ENCODE measurements around the gene PIK3R5.
"Not testable (repeated sequence)": the region's sequence is repeated elsewhere in the genome, so short reads cannot be mapped to it uniquely, and the experiment has no call there.

The PIK3R5 gene, protein sequence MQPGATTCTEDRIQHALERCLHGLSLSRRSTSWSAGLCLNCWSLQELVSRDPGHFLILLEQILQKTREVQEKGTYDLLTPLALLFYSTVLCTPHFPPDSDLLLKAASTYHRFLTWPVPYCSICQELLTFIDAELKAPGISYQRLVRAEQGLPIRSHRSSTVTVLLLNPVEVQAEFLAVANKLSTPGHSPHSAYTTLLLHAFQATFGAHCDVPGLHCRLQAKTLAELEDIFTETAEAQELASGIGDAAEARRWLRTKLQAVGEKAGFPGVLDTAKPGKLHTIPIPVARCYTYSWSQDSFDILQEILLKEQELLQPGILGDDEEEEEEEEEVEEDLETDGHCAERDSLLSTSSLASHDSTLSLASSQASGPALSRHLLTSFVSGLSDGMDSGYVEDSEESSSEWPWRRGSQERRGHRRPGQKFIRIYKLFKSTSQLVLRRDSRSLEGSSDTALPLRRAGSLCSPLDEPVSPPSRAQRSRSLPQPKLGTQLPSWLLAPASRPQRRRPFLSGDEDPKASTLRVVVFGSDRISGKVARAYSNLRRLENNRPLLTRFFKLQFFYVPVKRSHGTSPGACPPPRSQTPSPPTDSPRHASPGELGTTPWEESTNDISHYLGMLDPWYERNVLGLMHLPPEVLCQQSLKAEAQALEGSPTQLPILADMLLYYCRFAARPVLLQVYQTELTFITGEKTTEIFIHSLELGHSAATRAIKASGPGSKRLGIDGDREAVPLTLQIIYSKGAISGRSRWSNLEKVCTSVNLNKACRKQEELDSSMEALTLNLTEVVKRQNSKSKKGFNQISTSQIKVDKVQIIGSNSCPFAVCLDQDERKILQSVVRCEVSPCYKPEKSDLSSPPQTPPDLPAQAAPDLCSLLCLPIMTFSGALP

DNA sequence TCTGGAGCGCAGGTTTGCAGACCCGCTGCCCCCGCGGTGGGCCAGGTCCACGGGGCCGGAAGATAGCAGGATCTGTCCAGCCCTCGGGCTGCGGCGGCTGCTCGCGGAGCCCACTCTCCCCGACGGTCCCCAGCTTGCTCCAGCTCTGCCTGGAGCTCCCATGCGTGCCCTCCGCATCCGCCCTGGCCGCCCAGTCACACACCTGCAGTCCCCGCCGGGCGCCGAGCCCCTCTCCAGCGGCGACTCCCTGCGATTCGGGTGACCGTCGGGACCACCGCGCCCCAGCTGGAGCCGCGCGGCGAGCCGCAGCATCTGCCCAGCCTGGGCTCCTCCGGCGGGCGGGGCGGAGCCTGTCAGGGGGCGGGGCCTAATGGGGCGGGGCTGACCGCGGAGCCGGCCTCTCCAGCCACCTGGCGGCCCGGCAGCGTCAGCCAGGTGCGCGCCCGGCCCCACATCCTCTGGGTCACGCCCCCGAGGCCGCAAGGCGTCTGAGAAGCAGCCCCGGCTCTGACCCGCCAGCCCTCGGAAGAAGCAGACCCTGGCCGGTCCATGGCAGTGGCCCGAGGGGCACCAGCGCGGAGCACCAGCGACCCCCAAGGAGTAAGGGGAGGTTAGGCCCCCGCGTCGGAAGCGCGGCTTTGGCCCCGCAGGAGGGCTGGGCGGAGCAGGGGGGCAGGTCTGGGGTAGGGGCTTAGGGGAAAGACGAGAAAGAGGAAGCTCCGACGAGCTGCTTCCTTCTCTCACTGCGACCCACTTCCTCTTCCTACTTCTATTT lies at the start of gene PIK3R5:
Gene PIK3R5, minus strand, starts transcription at position 314 of the 775 bp plus-strand sequence. CDS start 54,213 bp downstream, outside the sequence.
- DNase-seq (ENCODE audit: low read depth in 2 of 2, low spot score in 1 of 2): peak; percentile 49 to 71

DNA sequence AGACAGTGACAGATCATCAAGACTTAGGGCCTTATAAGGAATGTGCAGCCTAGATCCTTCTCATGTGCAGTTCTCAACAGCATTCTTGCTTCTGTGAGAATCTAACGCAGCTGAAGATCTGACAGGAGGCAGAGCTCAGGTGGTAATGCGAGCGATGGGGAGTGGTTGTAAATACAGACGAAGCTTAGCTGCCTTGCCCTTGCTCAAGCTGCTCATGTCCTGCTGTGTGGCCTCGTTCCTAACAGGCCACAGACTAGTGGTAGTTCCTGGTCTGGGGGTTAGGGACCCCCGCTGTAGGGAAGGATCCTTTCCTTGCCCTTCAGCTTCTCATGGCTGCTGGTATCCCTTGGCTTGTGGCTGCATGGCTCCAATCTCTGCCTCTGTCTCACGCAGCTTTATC lies 45.5 kb upstream of the PIK3R5 start:
- DNase-seq (ENCODE audit: low read depth in 2 of 2, low spot score in 1 of 2): no peak

DNA sequence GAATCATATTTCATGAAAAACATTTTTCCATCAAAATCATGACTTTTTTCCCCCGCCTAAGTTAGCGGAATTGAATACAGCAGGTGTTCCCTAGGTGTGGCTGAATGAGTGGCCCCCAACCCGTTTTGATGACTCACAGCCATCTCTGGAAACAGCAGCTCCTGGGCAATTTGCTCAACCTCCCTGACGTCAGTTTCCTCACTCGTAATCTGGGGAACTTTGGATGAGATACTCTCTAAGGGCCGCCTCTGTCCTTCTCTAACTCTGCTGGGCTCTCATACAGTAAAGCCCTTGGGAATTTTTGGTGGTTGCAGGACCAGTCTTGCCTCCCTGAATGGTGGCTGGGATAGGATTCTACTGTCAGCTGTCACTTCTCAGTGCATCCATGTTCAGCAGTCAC lies 44.2 kb upstream of the PIK3R5 start:
- no peak for DNase-seq (ENCODE audit: low read depth in 2 of 2, low spot score in 1 of 2)

DNA sequence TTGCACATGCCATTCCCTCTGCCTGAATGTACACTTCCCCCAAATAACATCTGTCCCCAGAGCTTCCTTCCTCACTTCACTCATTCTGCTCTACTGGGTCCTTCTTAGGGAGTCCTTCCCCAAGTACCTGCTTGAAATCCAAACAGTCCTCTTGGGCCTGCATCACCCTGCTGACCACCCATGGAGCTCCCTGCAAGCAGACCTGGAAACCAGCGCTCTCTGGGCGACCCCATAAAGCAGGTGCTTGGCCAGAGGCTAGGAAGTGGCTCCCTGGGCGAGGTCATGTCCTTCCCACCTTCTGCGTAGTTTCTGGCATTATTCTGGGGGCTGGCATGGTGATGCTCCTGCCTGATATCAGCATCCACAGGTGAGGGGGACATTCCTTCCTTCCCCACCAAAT lies 43.6 kb upstream of the PIK3R5 start:
- DNase-seq (ENCODE audit: low read depth in 2 of 2, low spot score in 1 of 2): no peak

DNA sequence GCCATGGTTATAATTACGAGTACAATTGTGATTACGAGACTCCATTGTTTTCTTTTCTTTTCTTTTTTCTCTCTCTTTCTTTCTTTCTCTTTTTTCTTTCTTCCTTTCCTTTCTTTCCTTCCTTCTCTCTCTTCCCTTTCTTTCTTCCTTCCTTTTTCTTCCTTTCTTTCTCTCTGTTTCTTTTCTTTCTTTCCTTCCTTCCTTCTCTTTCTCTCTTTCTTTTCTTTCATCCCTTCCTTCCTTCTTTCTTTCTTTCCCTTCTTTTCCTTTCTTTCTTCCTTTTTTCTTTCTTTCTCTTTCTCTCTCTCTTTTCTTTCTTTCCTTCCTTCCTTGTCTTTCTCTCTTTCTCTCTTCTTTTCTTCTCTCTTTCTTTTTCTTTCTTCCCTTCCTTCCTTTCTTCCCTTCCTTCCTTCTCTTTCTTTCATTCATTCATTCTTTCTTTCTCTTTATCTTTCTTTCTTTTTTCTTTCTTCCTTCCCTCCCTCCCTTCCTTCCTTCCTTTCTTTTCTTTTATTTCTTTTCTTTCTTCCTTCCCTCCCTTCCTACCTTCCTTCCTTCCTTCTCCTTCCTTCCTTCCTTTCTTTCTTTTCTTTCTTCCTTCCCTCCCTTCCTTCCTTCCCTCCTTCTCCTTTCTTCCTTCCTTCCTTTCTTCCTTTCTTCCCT lies 41.7 kb upstream of the PIK3R5 start:
- no peak for DNase-seq (ENCODE audit: low read depth in 2 of 2, low spot score in 1 of 2)

DNA sequence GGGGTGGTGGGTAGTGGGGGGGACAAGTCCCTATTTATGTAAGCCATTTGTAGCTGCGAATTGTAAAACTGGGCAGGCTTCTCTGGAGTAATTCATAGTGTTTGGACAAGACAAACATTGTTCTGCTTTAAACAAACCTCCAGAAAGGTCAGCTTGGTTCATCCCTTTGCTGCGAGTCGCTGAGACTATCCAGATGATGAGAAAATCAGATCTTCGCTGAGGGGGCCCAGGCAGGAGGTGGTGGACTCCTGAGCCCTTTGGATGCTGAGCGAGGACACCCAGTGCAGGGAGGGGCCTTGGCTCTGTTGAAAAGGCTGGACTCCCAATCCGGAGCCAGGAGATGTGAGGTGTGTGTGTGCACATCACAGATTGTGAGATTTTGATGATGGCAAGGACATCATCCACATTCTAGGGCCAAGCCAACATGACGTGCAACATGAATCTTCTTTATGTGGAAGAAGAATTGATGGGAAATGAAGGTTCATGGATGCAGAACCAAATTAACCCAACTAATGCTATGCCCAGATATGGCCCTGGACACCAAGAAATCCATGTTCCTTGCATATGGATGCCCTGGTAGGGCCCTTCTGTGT lies 40.8 kb upstream of the PIK3R5 start:
- no peak for DNase-seq (ENCODE audit: low read depth in 2 of 2, low spot score in 1 of 2)

DNA sequence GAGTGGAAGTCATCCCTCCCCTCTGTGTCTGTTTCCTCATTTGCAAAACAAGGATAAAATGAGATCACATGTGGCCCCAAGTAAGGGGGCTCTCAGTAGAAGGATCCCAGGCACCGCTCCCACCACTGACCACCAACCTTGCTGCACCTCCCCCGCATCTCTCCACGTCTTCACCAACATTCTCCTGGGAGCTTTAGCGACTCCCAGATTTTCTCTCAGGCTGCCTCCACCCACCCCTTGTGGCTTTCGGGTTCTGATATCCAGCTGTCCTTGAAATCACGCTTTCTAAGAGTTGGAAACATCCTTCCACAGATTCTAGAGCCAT lies 39.4 kb upstream of the PIK3R5 start:
- DNase-seq (ENCODE audit: low read depth in 2 of 2, low spot score in 1 of 2): no peak

DNA sequence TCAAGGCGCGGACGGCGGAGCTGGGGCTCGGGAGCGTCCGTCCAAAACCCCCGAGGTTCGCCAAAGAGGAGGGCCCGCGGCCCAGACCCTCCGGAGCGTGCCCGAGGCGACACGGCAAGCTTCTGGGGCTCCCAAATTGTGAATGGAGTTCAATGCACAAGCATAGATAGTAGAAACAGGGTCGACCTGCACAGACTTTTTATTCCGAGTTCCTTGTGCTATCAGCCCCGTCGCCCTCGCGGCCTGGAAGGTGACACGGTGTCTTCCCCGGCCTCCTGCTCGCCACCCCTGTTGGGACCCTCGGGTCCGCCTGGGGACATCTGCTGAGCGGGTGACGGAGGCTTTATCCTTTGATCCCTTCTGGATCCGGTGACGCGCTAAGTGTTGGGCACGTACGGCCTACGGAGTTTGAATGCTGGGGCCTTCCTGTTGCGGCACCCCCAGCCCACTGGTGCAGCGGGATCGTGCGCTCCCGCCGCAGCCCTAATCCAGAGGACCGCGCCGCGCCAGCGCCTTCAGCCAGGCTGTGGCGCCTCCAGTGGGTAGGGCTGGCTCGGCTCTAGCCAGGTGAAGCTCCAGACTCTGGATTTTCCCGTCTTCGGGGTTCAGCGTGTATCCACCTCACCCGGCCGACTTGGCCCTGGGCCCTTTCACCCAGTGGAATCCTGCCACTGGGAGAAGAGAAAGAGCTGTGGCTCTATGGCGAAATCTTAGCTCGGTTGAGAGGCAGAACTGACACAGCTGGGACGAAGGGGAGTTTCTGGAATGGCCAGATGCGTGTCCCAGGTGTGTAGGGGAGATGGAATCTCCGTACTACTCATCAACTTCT lies 38.8 kb upstream of the PIK3R5 start:
- no peak for DNase-seq (ENCODE audit: low read depth in 2 of 2, low spot score in 1 of 2)

DNA sequence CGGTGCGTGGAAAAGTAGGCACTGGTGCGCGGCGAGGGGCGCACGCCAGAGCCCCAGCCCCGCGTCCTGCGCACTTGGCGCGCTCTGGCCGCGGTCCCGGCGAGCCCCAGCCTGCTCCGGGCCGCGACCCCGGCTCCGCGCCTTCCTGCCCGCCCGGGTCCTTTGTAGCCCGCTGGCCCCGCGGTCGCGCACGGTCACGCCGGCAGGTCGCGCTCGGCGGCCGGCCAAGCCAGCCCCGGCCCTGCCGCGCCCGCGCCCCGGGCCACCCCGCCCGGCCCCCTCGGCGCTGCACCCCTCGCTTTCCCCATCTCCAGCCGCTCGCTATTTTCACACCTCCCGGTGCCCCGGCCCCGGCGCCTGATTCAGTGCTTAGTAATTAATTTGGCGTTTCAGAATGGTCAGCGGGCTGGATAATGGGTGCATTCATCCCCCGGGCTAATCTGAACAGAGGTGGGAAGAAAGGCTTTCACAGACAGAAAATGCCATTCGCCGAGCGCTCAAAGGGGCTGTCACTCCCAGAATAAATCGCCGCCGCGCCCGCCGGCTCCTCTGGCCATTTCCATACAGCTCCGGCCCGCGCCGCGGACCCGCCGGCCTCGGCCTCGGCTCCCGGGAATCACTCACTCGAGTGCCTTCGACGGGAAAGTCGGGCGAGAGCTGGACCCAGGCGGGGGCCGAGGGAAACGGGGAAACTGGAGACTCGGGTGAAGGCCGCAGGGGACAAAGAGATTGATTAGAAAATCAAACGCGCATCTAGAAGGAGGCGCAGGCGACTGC lies 38.0 kb upstream of the PIK3R5 start:
- no peak for DNase-seq (ENCODE audit: low read depth in 2 of 2, low spot score in 1 of 2)

DNA sequence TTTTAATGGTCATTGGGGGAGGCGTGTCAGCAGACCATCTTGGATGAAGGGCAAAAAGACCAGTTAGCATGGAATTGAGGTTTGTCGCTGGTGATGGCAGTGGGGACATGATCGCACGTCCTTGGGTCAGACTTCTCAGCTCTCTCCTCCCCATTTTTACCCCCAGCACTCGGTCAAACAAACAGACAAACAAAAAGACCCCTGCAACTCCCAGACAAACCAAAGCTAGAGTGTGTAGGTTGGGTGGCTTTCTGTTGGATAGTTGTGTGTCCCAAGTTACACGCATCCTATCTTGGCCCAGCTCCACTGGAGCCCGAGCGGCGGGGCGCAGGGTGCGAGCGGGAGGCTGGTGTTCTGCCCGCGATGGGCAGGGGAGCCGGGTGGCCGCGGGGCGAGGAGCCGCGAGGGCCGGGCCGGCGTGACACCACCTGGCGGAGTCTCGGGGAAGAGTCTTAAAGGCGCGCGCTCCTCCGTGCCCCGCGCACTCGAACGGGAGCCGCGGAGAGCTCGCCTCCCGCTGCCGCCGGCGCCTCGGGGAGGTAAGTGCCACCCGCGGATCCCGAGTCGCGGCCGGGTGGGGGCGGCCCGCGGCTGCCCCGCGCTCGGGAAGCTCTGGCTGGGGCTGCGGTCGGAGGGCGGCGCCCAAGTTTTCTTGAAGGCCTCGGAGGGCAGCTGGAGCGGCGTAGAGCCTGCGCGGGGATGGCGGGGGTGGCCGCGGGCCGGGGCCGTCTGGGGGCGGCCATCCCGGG lies 37.3 kb upstream of the PIK3R5 start:
- no peak for DNase-seq (ENCODE audit: low read depth in 2 of 2, low spot score in 1 of 2)

DNA sequence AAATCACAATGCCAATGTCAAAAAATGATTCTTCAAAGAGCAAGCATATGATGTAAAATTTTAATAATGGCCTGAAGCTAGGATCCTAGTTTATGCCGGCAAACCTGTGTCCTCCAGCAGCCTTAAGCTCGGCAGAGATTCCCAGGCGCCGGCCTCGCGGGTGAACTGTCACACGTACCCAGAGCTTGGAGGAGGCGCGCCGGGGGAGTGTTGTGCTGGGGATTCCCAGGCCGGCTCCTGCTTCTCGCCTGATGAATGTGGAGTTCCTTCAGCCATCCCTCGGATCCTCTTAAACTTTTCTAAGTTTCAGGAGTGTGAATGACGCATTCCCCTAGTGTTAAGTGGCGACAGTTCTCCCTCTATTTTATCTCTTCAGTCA lies 36.7 kb upstream of the PIK3R5 start:
- no peak for DNase-seq (ENCODE audit: low read depth in 2 of 2, low spot score in 1 of 2)

DNA sequence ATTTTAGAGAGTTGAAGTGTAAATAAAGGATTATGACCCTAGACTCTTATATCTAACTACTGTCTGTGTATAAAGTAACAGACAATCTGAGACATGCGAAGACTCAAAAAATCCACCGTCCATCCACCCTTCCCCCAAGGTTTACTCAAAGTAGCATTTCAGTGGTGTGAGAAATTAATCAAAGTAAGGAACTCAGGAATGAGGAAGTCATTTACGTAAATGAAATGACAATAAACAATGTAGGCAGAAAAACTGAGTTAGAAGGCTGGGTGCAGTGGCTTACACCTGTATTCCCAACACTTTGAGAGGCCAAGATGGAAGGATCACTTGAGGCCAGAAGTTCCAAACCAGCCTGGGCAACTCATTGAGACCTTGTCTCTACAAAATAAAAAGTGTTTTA lies 36.1 kb upstream of the PIK3R5 start:
- DNase-seq (ENCODE audit: low read depth in 2 of 2, low spot score in 1 of 2): no peak

DNA sequence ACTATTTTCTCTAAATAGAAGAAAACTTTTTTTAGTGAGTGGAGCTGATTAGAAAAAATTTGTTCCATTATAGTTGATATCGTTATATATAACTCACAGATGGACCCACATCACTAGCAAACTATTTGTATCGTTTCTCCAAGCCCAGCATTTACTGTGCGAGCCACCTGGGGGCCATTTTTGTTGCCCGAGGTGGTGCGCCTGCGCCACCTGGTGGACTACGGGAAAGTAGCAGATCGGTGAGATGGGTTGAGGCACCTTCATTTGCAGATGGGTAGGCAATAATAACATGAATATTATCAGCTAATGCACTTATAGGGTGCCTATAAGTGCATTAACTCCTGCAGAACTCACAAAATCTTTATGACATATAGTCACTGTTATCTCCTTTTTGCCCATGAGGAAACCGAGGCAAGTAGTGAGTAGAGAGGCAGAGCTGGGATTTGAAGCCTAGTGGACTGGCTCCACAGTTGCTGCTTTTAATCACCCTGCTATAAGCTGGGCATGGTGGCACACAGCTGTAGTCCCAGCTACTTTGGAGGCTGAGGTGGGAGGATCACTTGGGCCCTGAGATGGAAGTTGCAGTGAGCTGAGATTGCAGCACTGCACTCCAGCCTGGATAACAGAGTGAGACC lies 32.6 kb upstream of the PIK3R5 start:
- DNase-seq (ENCODE audit: low read depth in 2 of 2, low spot score in 1 of 2): peak; percentile 60 to 63

DNA sequence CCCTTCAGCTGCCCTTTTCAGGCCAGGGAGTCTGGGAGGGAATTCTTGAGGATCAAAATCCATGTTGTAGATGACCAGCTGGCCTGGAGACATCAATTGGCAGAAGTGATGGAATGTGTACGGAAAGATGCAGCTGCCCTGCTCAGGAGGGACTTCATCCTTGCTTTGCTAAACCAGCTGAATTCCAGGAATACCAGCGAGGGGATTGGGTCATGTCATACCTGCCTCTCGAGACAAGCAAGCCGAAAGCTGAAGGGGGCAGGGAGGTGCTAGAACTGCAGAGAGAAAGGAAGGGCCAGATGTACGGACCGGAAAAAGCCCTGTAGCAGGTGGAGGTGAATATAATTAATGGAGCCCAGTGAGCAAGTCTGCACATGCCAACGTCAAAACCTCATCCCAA lies 30.2 kb upstream of the PIK3R5 start:
- no peak for DNase-seq (ENCODE audit: low read depth in 2 of 2, low spot score in 1 of 2)

DNA sequence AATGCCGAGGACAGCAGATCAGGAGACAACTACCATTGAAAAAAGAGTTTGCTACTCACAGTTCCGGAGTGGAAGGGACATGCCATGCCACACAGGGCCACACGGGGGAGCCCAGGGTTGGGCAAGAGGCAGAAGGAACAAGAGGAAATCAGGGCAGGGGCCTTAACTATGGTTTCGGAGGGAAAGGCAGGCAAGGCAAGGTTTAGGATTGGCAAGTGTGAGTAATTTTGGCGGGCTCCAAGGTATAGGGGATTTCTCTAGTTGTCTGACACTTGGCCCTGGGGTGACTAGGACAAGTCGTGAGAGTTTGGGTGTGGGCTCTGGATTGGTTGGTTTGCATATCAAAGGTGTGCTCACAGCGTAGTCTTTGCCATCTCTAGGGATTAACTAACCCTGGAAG lies 28.8 kb upstream of the PIK3R5 start:
- peak in 1 of 2 donors; percentile 46 for DNase-seq (ENCODE audit: low read depth in 2 of 2, low spot score in 1 of 2)

DNA sequence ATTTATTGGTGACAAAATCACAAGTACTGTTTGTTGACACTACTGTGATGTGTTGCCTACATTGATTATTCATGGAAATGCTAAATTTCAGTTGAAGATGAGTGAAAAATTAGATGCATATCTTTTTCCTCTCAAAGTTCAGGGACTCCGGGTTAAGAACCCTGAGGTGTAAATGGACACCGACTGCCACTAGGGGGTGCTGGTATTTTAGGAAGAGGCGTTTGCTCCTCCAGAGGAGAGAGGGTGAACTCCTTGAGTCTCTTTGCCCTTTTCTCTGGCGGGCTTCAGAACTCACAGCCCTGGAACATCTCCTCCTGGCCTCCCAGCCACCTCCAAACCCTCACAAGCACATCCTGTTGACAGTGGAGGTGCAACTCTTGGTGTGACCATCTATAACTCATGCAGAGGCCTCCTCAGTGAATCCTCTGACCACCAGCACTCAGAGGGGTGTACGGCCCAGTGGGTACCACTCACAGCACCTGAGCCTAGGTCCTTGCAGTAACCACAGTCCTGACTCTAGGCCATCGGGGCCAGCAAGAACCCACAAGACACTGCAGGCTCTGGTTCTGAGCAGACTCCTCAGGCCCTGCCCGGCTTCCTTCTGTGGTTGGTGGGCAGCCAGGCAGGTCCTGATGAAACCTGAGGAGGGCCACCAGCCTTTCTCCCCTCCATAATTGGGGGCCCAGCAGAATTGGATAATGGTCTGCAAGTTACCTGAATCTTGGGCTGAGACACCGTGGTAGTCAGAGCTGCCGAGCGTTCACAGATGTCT lies 26.2 kb upstream of the PIK3R5 start:
- peak; percentile 39 to 41 for DNase-seq (ENCODE audit: low read depth in 2 of 2, low spot score in 1 of 2)

DNA sequence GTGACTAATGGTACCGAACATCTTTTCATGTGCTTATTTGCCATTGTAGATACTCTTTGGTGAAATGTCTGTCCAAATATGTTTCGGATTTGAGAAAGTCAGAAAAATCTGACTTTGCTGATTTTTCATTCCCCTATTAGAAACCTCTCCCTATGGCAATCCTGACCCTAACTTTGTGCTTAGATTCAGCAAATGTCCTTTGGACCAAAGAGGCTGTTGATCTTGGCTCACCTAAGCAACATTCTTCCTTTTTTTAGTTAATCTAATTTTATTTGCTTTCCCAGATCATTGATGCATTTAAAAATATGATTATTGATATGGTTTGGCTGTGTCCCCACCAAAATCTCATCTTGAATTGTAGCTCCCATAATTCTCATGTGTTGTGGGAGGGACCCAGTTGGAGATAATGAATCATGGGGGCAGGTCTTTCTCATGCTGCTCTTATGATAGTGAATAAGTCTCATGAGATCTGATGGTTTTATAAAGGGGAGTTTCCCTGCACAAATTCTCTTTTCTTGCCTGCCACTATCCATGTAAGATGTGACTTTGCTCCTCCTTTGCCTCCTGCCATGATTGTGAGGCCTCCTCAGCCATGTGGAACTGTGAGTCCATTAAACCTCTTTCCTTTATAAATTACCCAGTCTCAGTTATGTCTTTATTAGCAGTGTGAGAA lies 22.9 kb upstream of the PIK3R5 start:
- not testable (repeated sequence) for DNase-seq (ENCODE audit: low read depth in 2 of 2, low spot score in 1 of 2)
